Endothelial cell (in vitro differentiated cells): ENCODE results near the gene UHMK1. TPM values are rescaled to one million over a fixed set of nuclear protein-coding genes. Genes with fewer than 3 reads are reported as not detected.

Experiments
- DNase-seq: peaks from one replicate; pipeline ENCODE4 v3.0.0; 2021; ENCODE audit warnings: low spot score
- H3K27ac Mint-ChIP-seq: one replicate; pipeline ENCODE4 v1.8.0; 2021; ENCODE audit warnings: mixed read lengths, inconsistent platforms; ENCODE audit not compliant: unreplicated experiment
- H3K27me3 Mint-ChIP-seq: one replicate; pipeline ENCODE4 v1.8.0; 2021; ENCODE audit warnings: mild to moderate bottlenecking, moderate library complexity, mixed read lengths, inconsistent platforms; ENCODE audit not compliant: unreplicated experiment
- H3K36me3 Mint-ChIP-seq: one replicate; pipeline ENCODE4 v1.8.0; 2021; ENCODE audit warnings: mild to moderate bottlenecking, low read depth, mixed read lengths, inconsistent platforms; ENCODE audit not compliant: unreplicated experiment
- H3K4me1 Mint-ChIP-seq: one replicate; pipeline ENCODE4 v1.8.0; 2021; ENCODE audit warnings: mild to moderate bottlenecking, mixed read lengths, inconsistent platforms; ENCODE audit not compliant: unreplicated experiment
- H3K4me3 Mint-ChIP-seq: one replicate; pipeline ENCODE4 v1.8.0; 2021; ENCODE audit warnings: mild to moderate bottlenecking, mixed read lengths, inconsistent platforms; ENCODE audit not compliant: unreplicated experiment
- H3K9me3 Mint-ChIP-seq: one replicate; pipeline ENCODE4 v1.8.0; 2021; ENCODE audit warnings: mixed read lengths, inconsistent platforms; ENCODE audit not compliant: unreplicated experiment
- total RNA-seq: library from RNA; stranded (reverse); fragmentation: NEBNext Ultra II Directional; extraction: Animal tissue kit (Norgen Biotek cat#: 25700); gene quantifications from one replicate; pipeline ENCODE4 v1.2.1, GENCODE V29; 2021; ENCODE audit not compliant: unreplicated experiment
- TF ChIP-seq, protein P1 (sequence below): fragments of 200-600 bp; sonication (generic); IDR thresholded peaks from one replicate; pipeline ENCODE4 v1.5.0; 2021; ENCODE audit warnings: antibody characterized with exemption; ENCODE audit not compliant: unreplicated experiment

Gene UHMK1
- total RNA-seq, 1 donor from 2014 or later: 17.8 TPM

DNA sequence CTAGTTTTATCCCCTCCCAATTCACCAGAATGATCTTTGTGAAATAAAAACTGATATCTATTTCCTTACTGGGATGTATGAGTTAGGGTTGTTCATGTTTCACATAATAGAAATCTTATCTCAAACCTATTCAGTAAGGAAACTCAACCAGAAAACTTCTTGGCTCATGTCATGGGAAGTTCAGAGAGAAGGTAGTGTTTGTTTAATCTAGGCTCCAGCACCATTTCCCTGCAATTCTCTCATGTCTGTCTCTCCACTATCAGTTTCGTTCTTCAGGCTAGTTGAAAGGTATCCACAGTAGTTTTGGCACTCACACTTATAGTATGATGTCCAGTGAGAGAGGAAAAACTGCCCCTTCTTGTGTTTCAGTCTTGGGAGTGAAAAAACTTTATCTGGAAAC, 34.6 kb upstream of the UHMK1 start:
- Mint-ChIP-seq H3K36me3 (peaks cover 11% of the 10 kb centered on the region), H3K4me1 (no peaks in the 10 kb centered on the region), H3K27me3 (no peaks in the 10 kb centered on the region), H3K9me3 (no peaks in the 10 kb centered on the region), H3K27ac (no peak overlapping the region), H3K4me3 (no peak overlapping the region)
- TF ChIP-seq, protein P1, sequence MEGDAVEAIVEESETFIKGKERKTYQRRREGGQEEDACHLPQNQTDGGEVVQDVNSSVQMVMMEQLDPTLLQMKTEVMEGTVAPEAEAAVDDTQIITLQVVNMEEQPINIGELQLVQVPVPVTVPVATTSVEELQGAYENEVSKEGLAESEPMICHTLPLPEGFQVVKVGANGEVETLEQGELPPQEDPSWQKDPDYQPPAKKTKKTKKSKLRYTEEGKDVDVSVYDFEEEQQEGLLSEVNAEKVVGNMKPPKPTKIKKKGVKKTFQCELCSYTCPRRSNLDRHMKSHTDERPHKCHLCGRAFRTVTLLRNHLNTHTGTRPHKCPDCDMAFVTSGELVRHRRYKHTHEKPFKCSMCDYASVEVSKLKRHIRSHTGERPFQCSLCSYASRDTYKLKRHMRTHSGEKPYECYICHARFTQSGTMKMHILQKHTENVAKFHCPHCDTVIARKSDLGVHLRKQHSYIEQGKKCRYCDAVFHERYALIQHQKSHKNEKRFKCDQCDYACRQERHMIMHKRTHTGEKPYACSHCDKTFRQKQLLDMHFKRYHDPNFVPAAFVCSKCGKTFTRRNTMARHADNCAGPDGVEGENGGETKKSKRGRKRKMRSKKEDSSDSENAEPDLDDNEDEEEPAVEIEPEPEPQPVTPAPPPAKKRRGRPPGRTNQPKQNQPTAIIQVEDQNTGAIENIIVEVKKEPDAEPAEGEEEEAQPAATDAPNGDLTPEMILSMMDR: no peak
- DNase-seq: no peak

DNA sequence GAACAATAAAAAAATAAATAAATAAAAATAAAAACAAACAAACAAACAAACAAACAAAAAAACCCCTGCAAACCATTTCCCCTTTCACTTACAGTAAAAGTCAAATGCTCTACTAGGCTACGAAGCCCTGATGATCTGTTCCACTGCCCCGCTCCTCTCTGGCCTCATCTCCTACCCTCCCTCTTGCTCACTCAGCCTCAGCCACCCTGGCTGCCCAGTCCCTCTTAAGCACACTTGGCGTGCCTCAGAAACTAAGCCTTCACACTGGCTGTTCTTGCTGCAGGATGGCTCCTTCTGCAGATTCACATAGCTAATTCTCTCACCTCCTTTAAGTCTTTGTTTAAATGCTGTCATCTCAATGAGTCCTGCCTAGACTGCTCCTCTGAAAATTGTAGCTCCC, 30.8 kb upstream of the UHMK1 start:
- TF ChIP-seq, protein P1: no peak
- H3K9me3 Mint-ChIP-seq: no peaks in the 10 kb centered on the region
- no peak for DNase-seq
- no peak overlapping the region for H3K4me3 Mint-ChIP-seq
- no peaks in the 10 kb centered on the region for H3K27me3 Mint-ChIP-seq
- H3K36me3 Mint-ChIP-seq: peaks cover 11% of the 10 kb centered on the region
- H3K27ac Mint-ChIP-seq: no peak overlapping the region
- H3K4me1 Mint-ChIP-seq: peaks cover 4% of the 10 kb centered on the region

DNA sequence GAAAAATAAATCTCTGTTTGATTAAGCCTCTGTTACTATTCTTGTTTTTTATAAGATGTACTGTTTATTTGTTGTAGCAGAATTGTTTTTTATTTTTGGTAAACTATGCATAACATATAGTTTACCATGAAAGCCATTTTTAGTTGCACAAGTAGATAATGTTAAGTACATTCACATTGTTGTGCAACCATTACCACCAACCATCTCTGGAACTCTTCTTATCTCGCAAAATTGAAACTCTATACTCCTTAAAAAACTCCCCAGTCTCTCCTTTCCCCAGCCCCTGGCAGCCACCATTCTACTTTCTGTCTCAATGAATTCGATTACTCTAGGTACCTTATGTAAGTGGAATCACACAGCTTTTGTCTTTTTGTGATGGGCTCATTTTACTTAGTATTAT, 27.4 kb upstream of the UHMK1 start:
- no peaks in the 10 kb centered on the region for H3K9me3 Mint-ChIP-seq
- H3K27ac Mint-ChIP-seq: no peak overlapping the region
- H3K4me1 Mint-ChIP-seq: peaks cover 4% of the 10 kb centered on the region
- TF ChIP-seq, protein P1: no peak
- H3K4me3 Mint-ChIP-seq: no peak overlapping the region
- H3K36me3 Mint-ChIP-seq: peaks cover 5% of the 10 kb centered on the region
- DNase-seq: no peak
- no peaks in the 10 kb centered on the region for H3K27me3 Mint-ChIP-seq

GRCh38 chr1:162471290-162471853, 26.2 kb upstream of the UHMK1 start:
- Mint-ChIP-seq H3K4me3 (no peak overlapping the region), H3K9me3 (no peaks in the 10 kb centered on the region), H3K27ac (peak overlapping the region; percentile 51), H3K27me3 (no peaks in the 10 kb centered on the region), H3K36me3 (peaks cover 10% of the 10 kb centered on the region), H3K4me1 (peaks cover 4% of the 10 kb centered on the region)
- peak; percentile 4 for DNase-seq
- TF ChIP-seq, protein P1: no peak

GRCh38 chr1:162475089-162475488, 22.5 kb upstream of the UHMK1 start:
- Mint-ChIP-seq H3K27ac (no peak overlapping the region), H3K9me3 (no peaks in the 10 kb centered on the region), H3K36me3 (peaks cover 9% of the 10 kb centered on the region), H3K27me3 (no peaks in the 10 kb centered on the region), H3K4me1 (peaks cover 10% of the 10 kb centered on the region), H3K4me3 (no peak overlapping the region)
- no peak for DNase-seq
- TF ChIP-seq, protein P1: no peak
